ENCODE measurements around the gene ATP11C. TPM values are rescaled to one million over a fixed set of nuclear protein-coding genes. Genes with fewer than 3 reads are reported as not detected.

Gene ATP11C
- total and polyA plus RNA-seq, 2 experiments from 2014 or later: 8.5 to 22.3 TPM

DNA sequence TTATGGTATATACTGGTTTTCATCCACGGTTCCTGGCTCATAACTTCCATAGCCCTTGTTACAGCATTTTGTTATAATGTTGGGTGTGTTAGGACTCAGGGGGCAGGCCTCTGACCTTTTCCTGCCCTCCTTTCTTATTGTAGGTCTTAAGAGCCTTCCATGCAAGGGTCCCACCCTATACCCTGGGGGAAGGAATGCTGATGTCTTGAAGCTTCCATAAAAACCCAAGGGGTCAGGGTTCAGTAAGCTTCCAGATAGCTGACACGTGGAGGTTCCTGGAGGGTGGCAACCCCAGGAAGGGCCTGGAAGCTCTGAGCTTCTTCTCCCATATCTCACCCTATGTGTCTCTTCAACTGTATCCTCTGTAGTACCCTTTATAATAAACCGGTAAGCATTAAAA is 29.6 kb downstream of the ATP11C start:
- no peak overlapping the region for H2AFZ ChIP-seq
- TF ChIP-seq, protein P1, sequence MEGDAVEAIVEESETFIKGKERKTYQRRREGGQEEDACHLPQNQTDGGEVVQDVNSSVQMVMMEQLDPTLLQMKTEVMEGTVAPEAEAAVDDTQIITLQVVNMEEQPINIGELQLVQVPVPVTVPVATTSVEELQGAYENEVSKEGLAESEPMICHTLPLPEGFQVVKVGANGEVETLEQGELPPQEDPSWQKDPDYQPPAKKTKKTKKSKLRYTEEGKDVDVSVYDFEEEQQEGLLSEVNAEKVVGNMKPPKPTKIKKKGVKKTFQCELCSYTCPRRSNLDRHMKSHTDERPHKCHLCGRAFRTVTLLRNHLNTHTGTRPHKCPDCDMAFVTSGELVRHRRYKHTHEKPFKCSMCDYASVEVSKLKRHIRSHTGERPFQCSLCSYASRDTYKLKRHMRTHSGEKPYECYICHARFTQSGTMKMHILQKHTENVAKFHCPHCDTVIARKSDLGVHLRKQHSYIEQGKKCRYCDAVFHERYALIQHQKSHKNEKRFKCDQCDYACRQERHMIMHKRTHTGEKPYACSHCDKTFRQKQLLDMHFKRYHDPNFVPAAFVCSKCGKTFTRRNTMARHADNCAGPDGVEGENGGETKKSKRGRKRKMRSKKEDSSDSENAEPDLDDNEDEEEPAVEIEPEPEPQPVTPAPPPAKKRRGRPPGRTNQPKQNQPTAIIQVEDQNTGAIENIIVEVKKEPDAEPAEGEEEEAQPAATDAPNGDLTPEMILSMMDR (IDR thresholded peaks at IDR 0.05; ENCODE audit: poor library complexity): no peak
- no peaks in the 10 kb centered on the region for H3K27me3 ChIP-seq
- H3K36me3 ChIP-seq (replicated peaks; ENCODE audit: insufficient read depth, low read depth): no peaks in the 10 kb centered on the region
- H3K79me2 ChIP-seq: no peaks in the 10 kb centered on the region
- WGBS (ENCODE audit: low lambda C conversion rate, missing lambda C conversion rate): 68% methylated on average over 3 of the region's 3 CpGs
- no peaks in the 10 kb centered on the region for H3K9me2 ChIP-seq (replicated peaks; ENCODE audit: insufficient read depth)
- H3K4me3 ChIP-seq: no peak overlapping the region
- H3K4me2 ChIP-seq: no peak overlapping the region
- H3K4me1 ChIP-seq (ENCODE audit: insufficient read depth): no peaks in the 10 kb centered on the region
- no peak overlapping the region for H3K27ac ChIP-seq
- no peaks in the 10 kb centered on the region for H3K9me3 ChIP-seq (ENCODE audit: low read depth)
- H4K20me1 ChIP-seq (ENCODE audit: insufficient read depth, poor library complexity, severe bottlenecking): no peaks in the 10 kb centered on the region
- DNase-seq (ENCODE audit: low spot score): no peak

DNA sequence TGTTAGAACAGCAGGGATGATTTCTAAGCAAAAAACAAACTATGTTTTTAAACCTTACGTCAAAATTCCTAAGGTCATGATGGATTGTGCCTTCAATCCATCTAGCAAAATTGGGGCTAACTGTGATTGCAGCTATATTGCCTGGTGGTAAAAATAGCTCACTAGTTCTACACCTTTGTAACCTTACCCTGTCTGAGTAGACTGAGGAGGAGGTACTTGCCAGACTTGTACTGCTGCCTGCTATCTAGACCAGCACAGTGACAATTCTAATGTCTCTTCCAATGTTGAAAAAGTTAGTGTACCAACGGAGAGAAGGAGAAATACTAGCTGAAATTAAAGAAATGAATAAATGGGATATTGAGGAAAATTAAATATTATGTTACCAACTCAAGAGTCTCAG is 30.3 kb downstream of the ATP11C start:
- no peaks in the 10 kb centered on the region for H3K27me3 ChIP-seq
- 46% methylated on average over 2 of the region's 2 CpGs for WGBS (ENCODE audit: low lambda C conversion rate, missing lambda C conversion rate)
- no peaks in the 10 kb centered on the region for H3K79me2 ChIP-seq
- DNase-seq (ENCODE audit: low spot score): no peak
- H3K4me2 ChIP-seq: no peak overlapping the region
- no peaks in the 10 kb centered on the region for H3K9me2 ChIP-seq (replicated peaks; ENCODE audit: insufficient read depth)
- no peaks in the 10 kb centered on the region for H3K9me3 ChIP-seq (ENCODE audit: low read depth)
- no peaks in the 10 kb centered on the region for H4K20me1 ChIP-seq (ENCODE audit: insufficient read depth, poor library complexity, severe bottlenecking)
- no peak overlapping the region for H2AFZ ChIP-seq
- no peak overlapping the region for H3K27ac ChIP-seq
- H3K4me1 ChIP-seq (ENCODE audit: insufficient read depth): no peaks in the 10 kb centered on the region
- TF ChIP-seq EZH2 (IDR thresholded peaks at IDR 0.05; ENCODE audit: borderline replicate concordance): no peak
- TF ChIP-seq, protein P1 (IDR thresholded peaks at IDR 0.05; ENCODE audit: poor library complexity): no peak
- TF ChIP-seq EZH2phosphoT487 (IDR thresholded peaks at IDR 0.05; ENCODE audit: low read depth, severe bottlenecking, unreplicated experiment): no peak
- H3K36me3 ChIP-seq (replicated peaks; ENCODE audit: insufficient read depth, low read depth): no peaks in the 10 kb centered on the region
- no peak overlapping the region for H3K4me3 ChIP-seq

DNA sequence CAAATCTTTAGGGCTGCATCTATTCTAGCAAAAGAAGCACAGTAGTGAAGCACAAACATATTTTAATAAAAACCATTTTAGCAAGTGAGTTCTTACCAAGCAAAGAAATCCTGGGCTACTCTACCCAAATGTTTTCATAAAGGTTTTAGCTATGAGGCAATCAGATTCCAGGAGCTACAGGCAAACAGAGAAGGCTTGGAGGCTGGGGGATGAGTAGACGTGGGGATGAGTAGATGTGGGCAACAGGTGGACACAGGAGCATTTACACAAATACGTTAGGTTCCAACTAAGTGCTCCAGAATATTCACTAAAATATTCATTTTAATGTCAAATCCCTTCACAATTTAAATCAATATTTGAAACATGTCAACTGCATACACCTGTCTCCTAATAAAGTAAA is 34.5 kb downstream of the ATP11C start:
- no peaks in the 10 kb centered on the region for H3K4me1 ChIP-seq (ENCODE audit: insufficient read depth)
- no peaks in the 10 kb centered on the region for H3K36me3 ChIP-seq (replicated peaks; ENCODE audit: insufficient read depth, low read depth)
- DNase-seq (ENCODE audit: low spot score): no peak
- H4K20me1 ChIP-seq (ENCODE audit: insufficient read depth, poor library complexity, severe bottlenecking): no peaks in the 10 kb centered on the region
- H3K4me2 ChIP-seq: no peak overlapping the region
- H3K27ac ChIP-seq: no peak overlapping the region
- no peaks in the 10 kb centered on the region for H3K27me3 ChIP-seq
- TF ChIP-seq, protein P1 (IDR thresholded peaks at IDR 0.05; ENCODE audit: poor library complexity): no peak
- no peak for TF ChIP-seq EZH2phosphoT487 (IDR thresholded peaks at IDR 0.05; ENCODE audit: low read depth, severe bottlenecking, unreplicated experiment)
- no peak for TF ChIP-seq EZH2 (IDR thresholded peaks at IDR 0.05; ENCODE audit: borderline replicate concordance)
- H3K79me2 ChIP-seq: peaks cover 7% of the 10 kb centered on the region
- H2AFZ ChIP-seq: no peak overlapping the region
- no peaks in the 10 kb centered on the region for H3K9me2 ChIP-seq (replicated peaks; ENCODE audit: insufficient read depth)
- no peak overlapping the region for H3K4me3 ChIP-seq
- 76% methylated on average over 2 of the region's 2 CpGs for WGBS (ENCODE audit: low lambda C conversion rate, missing lambda C conversion rate)
- no peaks in the 10 kb centered on the region for H3K9me3 ChIP-seq (ENCODE audit: low read depth)

DNA sequence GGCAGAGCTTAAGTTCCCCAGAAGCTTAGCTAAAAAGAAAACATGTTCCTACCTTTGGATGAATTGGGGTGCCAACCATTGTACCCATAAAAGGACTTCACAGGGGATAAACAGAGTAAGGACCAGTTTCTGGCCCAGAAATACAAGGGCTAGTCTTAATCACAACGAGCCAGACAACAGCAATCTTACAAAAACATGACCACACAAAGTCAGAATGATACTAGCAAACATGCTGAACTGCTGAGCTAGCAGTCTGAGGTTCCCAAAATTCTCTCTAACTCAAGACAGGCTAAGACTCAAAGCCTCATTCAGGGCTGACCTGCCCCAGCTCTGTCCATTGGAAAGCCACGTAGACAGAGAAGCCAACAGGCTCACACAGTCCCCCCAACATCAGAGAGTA is 40.3 kb downstream of the ATP11C start:
- H2AFZ ChIP-seq: no peak overlapping the region
- 53% methylated on average over 2 of the region's 2 CpGs for WGBS (ENCODE audit: low lambda C conversion rate, missing lambda C conversion rate)
- no peak overlapping the region for H3K4me2 ChIP-seq
- no peaks in the 10 kb centered on the region for H3K9me2 ChIP-seq (replicated peaks; ENCODE audit: insufficient read depth)
- no peaks in the 10 kb centered on the region for H4K20me1 ChIP-seq (ENCODE audit: insufficient read depth, poor library complexity, severe bottlenecking)
- H3K36me3 ChIP-seq (replicated peaks; ENCODE audit: insufficient read depth, low read depth): no peaks in the 10 kb centered on the region
- H3K27me3 ChIP-seq: no peaks in the 10 kb centered on the region
- no peaks in the 10 kb centered on the region for H3K9me3 ChIP-seq (ENCODE audit: low read depth)
- H3K4me1 ChIP-seq (ENCODE audit: insufficient read depth): no peaks in the 10 kb centered on the region
- no peak for DNase-seq (ENCODE audit: low spot score)
- no peak overlapping the region for H3K27ac ChIP-seq
- TF ChIP-seq, protein P1 (IDR thresholded peaks at IDR 0.05; ENCODE audit: poor library complexity): no peak
- no peak for TF ChIP-seq EZH2phosphoT487 (IDR thresholded peaks at IDR 0.05; ENCODE audit: low read depth, severe bottlenecking, unreplicated experiment)
- TF ChIP-seq EZH2 (IDR thresholded peaks at IDR 0.05; ENCODE audit: borderline replicate concordance): no peak
- peaks cover 14% of the 10 kb centered on the region for H3K79me2 ChIP-seq
- H3K4me3 ChIP-seq: no peak overlapping the region

Data from hepatocyte (in vitro differentiated cells).